GM19455 (cell line): ENCODE measurements around the gene SV2C.
"Not testable (repeated sequence)": the region's sequence is repeated elsewhere in the genome, so short reads cannot be mapped to it uniquely, and the experiment has no call there.

ENCODE experiments used
- ATAC-seq: cut with Tn5 transposase; IDR thresholded peaks from one replicate; pipeline ENCODE4 v1.9.1; 2021; ENCODE audit not compliant: unreplicated experiment

SV2C gene

DNA sequence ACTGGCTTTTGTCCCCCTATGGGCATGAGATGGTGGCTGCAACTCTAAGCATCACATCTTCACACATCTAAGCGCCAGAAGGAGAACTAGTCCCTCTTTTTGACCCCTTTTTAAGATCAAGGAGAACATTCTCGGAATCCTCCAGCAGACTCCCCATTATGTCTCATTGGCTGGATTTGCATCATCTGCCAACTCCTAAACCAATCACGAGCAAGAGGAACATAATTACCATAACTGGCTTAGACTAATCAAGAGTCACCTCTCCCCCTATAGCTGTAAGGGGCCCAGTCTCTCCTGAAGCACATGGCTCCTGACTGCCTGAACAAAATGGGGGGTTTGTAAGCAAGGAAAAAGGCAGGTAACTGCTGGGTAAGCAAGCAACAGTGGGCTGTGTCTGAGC is 251.4 kb downstream of the SV2C start:
- no peak for ATAC-seq

DNA sequence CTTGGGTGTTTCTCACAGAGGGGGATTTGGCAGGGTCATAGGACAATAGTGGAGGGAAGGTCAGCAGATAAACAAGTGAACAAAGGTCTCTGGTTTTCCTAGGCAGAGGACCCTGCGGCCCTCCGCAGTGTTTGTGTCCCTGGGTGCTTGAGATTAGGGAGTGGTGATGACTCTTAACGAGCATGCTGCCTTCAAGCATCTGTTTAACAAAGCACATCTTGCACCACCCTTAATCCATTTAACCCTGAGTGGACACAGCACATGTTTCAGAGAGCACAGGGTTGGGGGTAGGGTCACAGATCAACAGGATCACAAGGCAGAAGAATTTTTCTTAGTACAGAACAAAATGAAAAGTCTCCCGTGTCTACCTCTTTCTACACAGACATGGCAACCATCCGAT is 252.3 kb downstream of the SV2C start:
- ATAC-seq, result not testable (repeated sequence)

DNA sequence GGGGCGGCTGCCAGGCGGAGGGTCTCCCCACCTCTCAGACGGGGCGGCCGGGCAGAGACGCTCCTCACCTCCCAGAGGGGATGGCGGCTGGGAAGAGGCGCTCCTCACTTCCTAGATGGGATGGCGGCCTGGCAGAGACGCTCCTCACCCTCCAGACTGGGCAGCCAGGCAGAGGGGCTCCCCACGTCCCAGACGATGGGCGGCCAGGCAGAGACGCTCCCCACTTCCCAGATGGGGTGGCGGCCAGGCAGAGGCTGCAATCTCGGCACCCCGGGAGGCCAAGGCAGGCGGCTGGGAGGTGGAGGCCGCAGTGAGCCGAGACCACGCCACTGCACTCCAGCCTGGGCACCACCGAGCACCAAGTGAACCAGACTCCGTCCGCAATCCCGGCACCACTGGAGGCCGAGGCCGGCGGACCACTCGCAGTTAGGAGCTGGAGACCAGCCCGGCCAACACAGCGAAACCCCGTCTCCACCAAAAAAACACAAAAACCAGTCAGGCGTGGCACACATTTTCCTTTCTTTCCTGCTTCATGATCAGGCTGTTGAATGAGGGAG is 253.1 kb downstream of the SV2C start:
- ATAC-seq, result not testable (repeated sequence)

DNA sequence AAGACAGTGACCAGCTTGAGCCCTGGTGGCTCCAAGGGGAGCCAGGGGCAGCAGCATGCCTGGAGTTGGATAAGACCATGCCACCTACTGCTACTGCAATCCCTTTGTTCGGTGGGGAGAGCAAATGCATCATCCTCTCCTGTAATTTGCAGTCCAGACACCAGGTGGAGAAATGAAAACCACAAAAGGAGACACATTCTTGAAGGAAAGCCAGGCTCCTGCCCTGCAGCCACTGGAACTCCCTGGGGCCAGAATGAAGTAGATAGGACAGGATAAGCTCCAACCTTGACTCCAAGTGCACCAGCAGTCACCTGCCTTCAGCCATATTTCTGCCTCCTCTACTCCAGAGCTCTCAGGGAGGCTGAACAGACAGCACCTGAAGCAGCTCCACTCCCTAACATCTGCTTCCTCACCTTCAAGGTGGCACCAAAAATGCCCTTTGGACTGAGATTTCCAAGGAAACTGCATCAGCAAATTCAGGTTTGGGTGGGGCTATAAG is 254.8 kb downstream of the SV2C start:
- no peak for ATAC-seq

DNA sequence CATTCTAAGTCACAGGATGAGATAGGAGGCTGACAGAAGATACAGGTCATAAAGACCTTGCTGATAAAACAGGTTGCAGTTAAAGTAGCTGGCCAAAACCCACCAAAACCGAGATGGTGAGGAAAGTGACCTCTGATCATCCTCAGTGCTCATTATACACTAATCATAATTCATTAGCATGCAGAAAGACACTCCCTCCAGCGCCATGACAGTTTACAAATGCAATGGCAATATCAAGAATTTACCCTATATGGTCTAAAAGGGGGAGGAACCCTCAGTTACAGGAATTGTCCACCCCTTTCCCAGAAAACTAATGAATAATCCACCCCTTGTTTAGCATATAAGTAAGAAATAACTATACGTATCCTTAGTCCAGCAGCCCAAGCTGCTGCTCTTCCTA is 256.7 kb downstream of the SV2C start:
- ATAC-seq, result no peak

DNA sequence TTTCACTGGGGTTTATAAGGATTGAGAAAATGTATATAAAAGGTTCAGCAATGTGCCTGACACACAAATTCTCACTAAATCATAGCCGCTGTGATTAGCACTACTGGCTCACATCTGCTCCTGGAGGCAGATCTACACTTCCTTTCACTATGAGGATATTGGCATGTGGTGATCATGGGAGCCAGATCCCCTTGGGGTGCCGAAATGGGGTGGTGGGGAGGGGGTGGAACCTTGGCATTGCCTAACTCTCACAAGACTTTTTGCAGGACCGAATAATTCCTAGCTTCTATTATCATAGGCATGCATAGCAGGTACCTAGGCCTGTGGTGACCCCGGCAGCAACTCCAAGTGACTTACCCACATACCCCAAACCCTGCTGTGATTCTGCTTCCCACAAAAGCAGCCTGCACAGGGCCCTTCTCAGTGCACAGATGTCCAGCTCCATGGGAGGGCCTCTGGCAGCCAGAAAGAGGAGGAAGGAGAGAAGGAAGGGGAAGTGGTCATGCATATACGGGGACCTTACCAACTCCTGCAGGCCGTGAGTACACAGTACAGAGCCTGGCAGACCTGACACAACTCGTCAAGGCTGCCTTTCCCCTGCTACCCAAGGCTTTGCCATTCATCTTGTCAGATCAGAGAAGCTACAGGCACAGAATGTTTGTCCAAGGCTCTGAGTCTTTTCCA is 258.6 kb downstream of the SV2C start:
- ATAC-seq, result no peak

DNA sequence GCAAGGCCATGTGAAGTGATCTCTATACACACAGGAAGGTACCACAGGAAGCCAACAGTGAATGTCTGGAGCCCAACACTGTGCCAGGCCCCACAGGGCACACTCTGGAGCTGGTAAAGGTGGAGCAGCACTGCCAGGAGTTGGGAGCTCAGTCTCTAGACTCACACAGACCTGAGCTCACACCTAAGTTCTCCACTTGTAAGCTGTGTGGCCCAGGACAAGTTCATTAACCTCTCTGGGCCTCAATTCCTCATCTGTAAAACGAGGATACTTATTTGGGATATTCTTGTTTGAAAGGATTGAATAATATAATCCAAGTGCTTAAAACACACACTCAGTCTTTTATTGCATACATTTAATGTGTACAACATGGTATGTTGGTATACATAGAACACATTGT is 259.3 kb downstream of the SV2C start:
- no peak for ATAC-seq

DNA sequence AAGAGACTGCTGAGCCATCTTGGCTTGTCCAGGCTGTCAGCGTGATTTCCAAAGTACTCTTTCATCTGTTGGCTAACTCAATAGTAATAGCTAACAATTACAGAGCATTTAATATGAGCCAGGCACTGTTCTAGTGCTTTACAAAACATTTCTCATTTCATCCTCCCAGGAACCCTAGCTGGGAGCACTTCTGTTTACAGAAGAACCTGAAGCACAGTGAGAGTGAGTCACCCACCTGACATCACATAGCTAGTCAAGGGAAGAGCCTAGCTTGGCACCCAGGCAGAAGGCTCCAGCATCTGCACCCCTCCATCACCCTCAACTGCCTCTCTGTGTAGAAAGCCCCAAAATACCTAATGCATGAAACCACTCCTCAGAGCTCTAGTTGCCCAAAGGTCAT is 262.4 kb downstream of the SV2C start:
- ATAC-seq, result no peak

DNA sequence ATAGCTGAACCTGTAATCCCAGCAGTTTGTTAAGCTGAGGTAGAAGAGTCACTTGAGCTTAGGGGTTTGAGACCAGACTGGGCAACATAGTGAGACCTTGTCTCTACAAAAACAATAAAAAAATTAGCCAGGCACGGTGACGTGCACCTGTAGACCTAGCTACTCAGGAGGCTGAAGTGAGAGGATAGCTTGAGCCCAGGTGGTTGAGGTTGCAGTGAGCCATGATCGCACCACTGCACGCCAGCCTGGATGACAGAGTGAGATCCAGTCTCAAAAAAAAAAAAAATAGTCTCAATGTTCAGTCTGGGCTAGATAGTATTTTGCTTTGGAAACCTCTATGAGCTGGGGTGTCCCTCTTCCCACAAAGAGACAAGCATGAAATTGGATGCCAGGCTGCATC is 268.0 kb downstream of the SV2C start:
- ATAC-seq, result peak; percentile 33

DNA sequence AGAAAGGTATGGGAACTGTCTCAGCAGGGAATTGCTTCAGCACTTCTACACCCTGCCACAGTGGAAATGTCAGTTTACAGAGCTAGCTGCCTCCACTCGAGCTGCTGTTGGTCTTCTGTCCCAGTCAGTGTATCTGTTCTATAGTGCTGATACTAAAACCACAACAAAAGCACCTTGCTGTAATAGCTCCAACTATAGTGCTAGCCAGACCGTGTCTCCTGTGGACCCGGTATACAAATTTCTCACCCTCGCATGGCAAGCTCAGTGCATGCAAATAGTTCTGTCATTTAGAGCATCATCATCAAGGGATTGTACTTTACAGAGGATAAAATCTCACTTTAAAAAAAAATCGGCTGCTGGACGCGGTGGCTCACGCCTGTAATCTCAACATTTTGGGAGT is 268.4 kb downstream of the SV2C start:
- ATAC-seq, result peak; percentile 98

DNA sequence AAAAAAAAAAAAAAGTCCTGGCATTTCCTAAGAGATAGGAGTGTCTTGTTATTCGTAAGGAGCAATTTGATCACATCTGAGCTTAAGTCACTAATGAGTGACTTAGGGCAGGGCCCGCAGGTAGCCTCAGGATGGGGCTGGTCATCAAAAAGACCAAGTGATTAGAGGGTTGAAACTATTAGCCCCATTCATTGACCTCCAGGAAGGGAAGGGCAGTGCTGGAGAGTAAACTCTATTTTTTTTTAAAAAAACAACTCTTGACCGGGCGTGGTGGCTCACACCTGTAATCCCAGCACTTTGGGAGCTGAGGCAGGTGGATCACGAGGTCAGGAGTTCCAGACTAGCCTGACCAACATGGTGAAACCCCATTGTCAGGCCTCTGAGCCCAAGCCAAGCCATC is 273.7 kb downstream of the SV2C start:
- no peak for ATAC-seq

DNA sequence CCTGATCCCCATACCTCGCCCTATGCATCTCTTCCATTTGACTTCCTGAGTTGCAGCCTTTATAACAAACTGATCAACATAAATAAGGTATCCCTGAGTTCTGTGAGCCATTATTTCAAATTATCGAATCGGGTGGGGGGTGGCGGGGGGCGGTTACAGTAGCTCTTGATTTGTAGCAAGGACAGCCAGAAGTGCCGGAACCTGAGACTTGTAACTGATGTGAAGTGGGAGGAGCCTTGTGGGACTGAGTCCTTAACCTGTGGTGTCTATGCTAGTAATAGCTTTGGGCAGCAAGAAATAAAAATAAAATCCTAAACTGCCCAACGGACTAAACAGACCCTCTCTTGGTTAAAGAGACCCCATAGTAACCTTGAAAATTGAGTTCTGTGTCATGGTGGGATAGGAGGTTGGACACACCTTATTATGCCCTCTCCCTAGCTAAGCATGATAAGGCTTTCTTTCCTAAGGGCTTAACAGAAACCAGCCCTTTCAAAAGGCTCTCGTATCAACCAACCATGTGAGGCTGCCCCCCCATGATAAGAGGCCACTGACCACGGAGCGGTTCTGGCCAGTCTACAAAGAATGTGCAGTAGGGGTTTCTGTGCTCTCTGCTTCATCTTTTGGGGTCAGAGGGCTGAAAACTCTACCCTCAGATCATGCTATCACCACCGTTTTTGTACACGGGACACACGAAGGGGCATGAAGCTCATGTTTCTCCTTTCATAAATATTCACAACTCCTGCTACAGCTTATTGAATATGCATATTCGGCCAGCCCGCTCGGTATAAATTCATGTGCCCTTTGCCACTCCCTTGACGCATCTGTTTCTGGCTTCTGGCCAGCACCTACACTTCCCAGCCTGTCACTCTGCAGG is 280.4 kb downstream of the SV2C start:
- ATAC-seq, result no peak

DNA sequence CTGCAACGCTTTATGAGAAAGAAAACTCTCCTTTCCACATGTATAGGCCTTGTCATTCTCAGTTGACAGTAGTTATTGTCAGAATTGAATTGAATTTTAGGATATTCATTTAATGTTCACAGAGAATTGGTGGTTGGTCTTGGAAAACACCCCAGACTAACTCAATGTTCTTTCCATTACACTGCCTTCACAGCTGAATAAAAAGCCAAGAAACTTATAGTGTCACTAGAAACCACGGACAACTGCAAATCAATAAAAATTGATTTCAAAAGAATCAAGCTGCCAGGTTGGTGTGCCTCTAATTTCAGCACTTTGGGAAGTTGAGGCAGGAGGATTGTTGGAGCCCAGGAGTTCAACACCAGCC is 281.0 kb downstream of the SV2C start:
- no peak for ATAC-seq

DNA sequence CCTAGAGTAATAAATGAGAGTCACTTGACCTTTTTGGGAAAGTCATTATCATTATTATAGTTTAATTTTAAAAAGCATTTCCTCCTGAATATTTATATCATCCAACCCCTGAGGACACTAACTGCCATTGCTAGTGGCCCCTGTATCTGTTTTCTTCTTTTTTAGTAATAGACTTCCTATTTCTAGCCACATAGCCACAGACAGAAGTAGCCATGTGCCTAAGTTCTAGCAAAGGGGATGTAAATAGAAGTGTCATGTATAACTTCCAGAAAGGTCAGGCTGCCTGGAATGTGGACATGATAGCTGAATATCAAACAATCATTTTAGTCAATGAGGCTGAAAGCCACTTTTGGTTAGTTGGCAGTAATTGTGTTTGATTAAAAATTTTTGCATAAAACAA is 282.4 kb downstream of the SV2C start:
- ATAC-seq, result no peak

DNA sequence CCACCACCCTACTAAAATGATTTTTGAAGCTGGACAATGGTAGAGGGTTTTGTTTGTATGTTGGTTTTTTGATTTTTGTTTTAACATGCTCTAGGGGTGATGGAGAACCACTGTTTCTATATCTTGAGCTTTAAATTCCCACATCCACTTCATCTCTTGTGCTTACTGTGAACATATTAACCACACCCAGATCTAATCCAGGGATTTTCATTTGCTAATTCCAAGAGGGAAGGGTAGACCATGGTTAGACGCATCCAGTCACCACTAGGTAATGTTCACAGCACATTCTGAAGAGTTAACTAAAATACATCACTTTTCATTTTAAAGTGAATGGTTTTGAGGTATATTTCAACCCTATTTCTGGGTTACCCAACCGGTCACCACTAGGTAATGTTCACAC is 283.4 kb downstream of the SV2C start:
- ATAC-seq, result no peak

DNA sequence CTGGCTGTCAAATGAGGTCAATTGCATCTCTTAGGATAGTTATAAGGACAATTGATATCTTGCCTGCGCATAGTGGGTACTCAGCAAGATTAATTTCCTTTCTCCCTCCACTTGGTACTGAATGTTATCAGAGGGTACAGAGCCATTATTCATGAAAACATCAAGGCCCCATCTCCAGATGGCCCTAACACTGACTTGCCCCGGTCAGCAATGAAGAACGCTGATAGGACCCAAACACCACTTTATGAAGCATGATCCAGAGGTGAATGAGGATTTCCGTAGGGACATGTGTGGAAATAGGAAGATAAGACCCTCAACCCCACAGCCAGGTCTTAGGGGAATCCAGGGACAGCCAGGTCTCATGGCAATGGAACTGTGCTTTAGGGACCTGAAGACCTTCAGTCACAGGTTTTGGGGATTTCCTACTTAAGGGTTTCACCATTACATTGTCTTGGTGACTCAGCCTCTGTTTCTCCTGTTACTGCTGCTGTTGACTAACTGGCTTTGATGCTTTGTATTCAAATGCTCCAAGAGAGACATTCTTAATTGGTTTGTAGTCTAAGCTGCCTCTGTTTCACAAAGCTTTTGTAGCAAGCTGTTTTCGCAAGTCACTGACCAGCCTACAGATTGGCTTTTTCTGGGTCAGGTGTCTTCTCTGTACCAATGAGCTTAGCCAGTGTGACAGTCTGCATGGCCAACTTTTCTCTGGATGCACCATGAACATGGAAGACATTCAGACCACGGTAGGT is 284.6 kb downstream of the SV2C start:
- ATAC-seq, result no peak

DNA sequence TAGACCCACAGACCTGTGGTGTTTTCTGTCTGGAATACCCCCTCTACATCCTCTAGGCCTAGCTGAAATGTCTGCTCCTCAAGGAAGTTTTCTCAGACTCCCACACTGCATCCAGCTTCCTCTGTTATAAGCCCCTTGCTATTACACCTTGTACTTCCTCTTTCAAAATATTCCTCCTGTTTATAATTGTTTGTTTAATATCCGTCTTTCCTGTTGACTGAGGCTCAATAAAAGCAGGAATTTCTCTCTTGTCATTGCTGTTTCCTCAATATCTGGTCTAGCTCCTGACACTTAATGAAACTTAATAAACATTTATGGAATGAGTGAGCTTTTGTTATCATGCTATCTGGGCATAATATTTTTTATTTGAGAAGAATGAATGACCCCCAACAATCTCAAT is 285.8 kb downstream of the SV2C start:
- no peak for ATAC-seq

DNA sequence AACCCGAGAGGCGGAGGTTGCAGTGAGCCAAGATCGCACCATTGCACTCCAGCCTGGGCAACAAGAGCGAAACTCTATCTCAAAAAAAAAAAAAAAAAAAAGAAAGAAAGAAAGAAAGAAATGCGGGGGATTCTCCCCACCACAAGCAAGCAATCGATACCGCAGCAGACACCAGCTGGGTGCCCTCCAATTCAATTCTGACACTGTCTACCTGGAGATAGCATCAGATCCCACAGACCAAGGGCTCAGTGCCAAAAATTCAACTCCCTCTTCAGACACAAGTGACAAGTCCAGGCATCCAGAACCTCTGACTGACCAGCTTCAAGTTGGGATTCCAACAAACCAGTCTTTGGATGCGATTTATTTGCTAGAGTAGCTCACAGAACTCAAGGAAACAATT is 286.5 kb downstream of the SV2C start:
- ATAC-seq, result not testable (repeated sequence)

DNA sequence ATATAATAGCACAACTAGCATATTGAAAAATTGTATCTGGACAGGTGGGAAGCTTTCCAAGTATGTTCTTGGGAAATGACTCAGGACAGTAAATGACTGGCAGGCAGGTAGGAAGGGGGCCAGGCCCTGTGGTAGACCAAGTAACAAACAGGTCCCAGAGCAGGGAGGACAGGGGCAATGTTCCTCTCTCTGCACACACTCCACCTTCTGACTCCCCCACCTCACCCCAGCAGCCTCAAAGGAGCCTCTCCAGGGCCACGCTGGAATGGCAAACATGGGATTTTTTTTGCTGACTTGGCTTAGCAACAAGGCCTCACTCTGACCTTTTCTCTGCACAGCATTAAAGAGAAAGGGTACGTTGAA is 288.8 kb downstream of the SV2C start:
- no peak for ATAC-seq

DNA sequence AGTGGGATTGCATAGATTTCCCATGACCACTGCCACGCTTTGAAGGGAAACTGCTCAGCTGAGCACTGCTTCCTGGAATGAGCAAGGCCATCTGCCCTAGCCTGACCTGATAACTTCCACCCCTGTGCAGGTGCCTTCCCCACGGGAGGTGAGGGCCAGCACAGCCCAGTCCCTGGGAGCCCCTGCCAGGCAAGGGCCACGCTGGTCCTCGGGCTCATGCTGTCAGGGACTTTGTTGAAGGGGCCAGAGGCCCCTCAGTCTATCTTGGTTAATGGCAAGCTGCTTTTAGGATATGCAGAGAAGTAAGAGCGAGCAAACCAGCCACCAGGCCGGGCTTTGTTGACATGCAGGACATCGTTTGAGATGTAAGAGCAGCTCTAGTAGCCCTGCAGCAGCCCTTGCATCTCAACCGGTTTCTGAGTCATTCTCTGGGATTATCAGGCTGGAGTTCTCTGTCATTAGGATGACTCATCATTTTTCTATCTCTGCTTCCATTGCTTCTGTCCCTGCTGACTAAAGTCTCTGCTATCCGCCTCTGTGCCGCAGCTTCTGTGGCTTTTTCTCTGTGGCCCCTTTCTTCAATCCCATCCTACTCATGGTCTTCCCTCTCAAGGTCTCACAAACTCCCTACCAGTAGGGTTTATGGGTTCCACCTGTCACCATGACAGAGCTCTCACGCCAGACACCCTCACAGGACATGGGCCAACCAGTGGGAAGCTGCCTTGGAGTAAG is 289.3 kb downstream of the SV2C start:
- ATAC-seq, result no peak
